IMR-90 (cell line): ENCODE measurements around the gene TBC1D22A. TPM values are rescaled to one million over a fixed set of nuclear protein-coding genes. Genes with fewer than 3 reads are reported as not detected.

Source experiments
- ATAC-seq: fragments of 200-7000 bp; cut with Tn5 transposase; 2 replicates; pipeline ENCODE4 v1.9.1; 2020; ENCODE audit warnings: low read depth, mild to moderate bottlenecking, moderate library complexity
- BruUV-seq: library from RNA; stranded (reverse); fragments of 400-500 nt; replicated peaks from 2 replicates; lab custom pipeline; 2021; lab: Mats Ljungman, UMichigan
- CTCF ChIA-PET: fragments of 300-600 bp; formaldehyde crosslinking; extraction: SDS; loops from one replicate; lab custom pipeline; 2021; ENCODE audit warnings: antibody characterized with exemption; lab: Yijun Ruan, JAX
- POLR2A ChIA-PET: fragments of 300-600 bp; sonication (Branson Sonifier 250); formaldehyde crosslinking; loops from one replicate; lab custom pipeline; 2022; ENCODE audit warnings: antibody characterized with exemption; ENCODE audit not compliant: unreplicated experiment; lab: Charles Lee
- DNase-seq: peaks from one replicate; pipeline ENCODE4 v3.0.0; 2013
- H2AFZ ChIP-seq: replicated peaks from 2 replicates; pipeline ENCODE3; 2013; ENCODE audit warnings: low read length, mild to moderate bottlenecking; ENCODE audit not compliant: poor library complexity
- H2AK5ac ChIP-seq: 2 replicates; pipeline ENCODE4 v1.6.1; 2013; ENCODE audit warnings: low read depth, low read length, inconsistent platforms
- H2AK9ac ChIP-seq: replicated peaks from 2 replicates; pipeline ENCODE3; 2013; ENCODE audit warnings: mild to moderate bottlenecking, low read depth, low read length, moderate library complexity; ENCODE audit not compliant: poor library complexity
- H2BK120ac ChIP-seq: 2 replicates; pipeline ENCODE4 v1.6.1; 2013; ENCODE audit warnings: low read depth, low read length, inconsistent platforms
- H2BK15ac ChIP-seq: 3 replicates; pipeline ENCODE4 v1.6.1; 2013; ENCODE audit warnings: low read depth, low read length, inconsistent platforms
- H2BK20ac ChIP-seq: 2 replicates; pipeline ENCODE4 v1.6.1; 2013; ENCODE audit warnings: low read depth, mild to moderate bottlenecking, inconsistent platforms, low read length, moderate library complexity
- H2BK5ac ChIP-seq: 2 replicates; pipeline ENCODE4 v1.6.1; 2013; ENCODE audit warnings: mild to moderate bottlenecking, low read depth, low read length, inconsistent platforms; ENCODE audit not compliant: poor library complexity, severe bottlenecking
- H3K14ac ChIP-seq: replicated peaks from 2 replicates; pipeline ENCODE4 v1.6.1; 2013; ENCODE audit warnings: low read depth, low read length, inconsistent platforms
- H3K18ac ChIP-seq: 2 replicates; pipeline ENCODE4 v1.6.1; 2013; ENCODE audit warnings: low read depth, low read length, control low read depth
- H3K23ac ChIP-seq: 2 replicates; pipeline ENCODE4 v1.6.1; 2013; ENCODE audit warnings: low read depth, low read length, inconsistent platforms
- H3K27ac ChIP-seq: 2 replicates; pipeline ENCODE4 v1.5.1; 2013; ENCODE audit warnings: mild to moderate bottlenecking, control low read depth, low read length; ENCODE audit not compliant: insufficient read depth
- H3K27me3 ChIP-seq: 2 replicates; pipeline ENCODE4 v1.6.1; 2013; ENCODE audit warnings: low read length; ENCODE audit not compliant: control insufficient read depth, insufficient read depth
- H3K36me3 ChIP-seq: 2 replicates; pipeline ENCODE4 v1.6.1; 2013; ENCODE audit warnings: low read length, mixed read lengths; ENCODE audit not compliant: control insufficient read depth, insufficient read depth
- H3K4ac ChIP-seq: 2 replicates; pipeline ENCODE4 v1.6.1; 2013; ENCODE audit warnings: low read depth, low read length, inconsistent platforms
- H3K4me1 ChIP-seq: 2 replicates; pipeline ENCODE4 v1.6.1; 2013; ENCODE audit warnings: low read length, mixed read lengths; ENCODE audit not compliant: control insufficient read depth, insufficient read depth
- H3K4me2 ChIP-seq: 2 replicates; pipeline ENCODE4 v1.6.1; 2013; ENCODE audit warnings: low read depth, mild to moderate bottlenecking, control low read depth, low read length, moderate library complexity
- H3K4me3 ChIP-seq: 2 replicates; pipeline ENCODE4 v1.5.1; 2013; ENCODE audit warnings: low read depth, mild to moderate bottlenecking, control low read depth, low read length, moderate library complexity; ENCODE audit not compliant: insufficient read depth
- H3K56ac ChIP-seq: 2 replicates; pipeline ENCODE4 v1.6.1; 2013; ENCODE audit warnings: low read length, inconsistent platforms; ENCODE audit not compliant: insufficient read depth; ENCODE audit errors: extremely low read depth
- H3K79me1 ChIP-seq, 2 experiments: 2 replicates each; pipeline ENCODE4 v1.6.1; 2013; ENCODE audit warnings: low read length in 2 of 2, inconsistent platforms in 1 of 2, low read depth in 1 of 2
- H3K9ac ChIP-seq: 2 replicates; pipeline ENCODE4 v1.6.1; 2013; ENCODE audit warnings: low read depth, low read length, control low read depth
- H3K9me1 ChIP-seq: 2 replicates; pipeline ENCODE4 v1.6.1; 2013; ENCODE audit warnings: low read length, inconsistent platforms; ENCODE audit not compliant: insufficient read depth
- H3K9me3 ChIP-seq: 2 replicates; pipeline ENCODE4 v1.6.1; 2013; ENCODE audit warnings: low read length; ENCODE audit not compliant: control insufficient read depth, insufficient read depth
- H4K20me1 ChIP-seq: 2 replicates; pipeline ENCODE4 v1.6.1; 2013; ENCODE audit warnings: low read length, inconsistent platforms; ENCODE audit not compliant: insufficient read depth
- H4K5ac ChIP-seq: 2 replicates; pipeline ENCODE4 v1.6.1; 2013; ENCODE audit warnings: mild to moderate bottlenecking, low read depth, low read length, control low read depth
- H4K8ac ChIP-seq, 2 experiments: 2 replicates each; pipeline ENCODE4 v1.6.1; 2013; ENCODE audit warnings: low read depth in 2 of 2, low read length in 2 of 2, control low read depth in 1 of 2, inconsistent platforms in 1 of 2
- H4K91ac ChIP-seq: 2 replicates; pipeline ENCODE4 v1.6.1; 2013; ENCODE audit warnings: low read depth, low read length, inconsistent platforms; ENCODE audit not compliant: insufficient read depth
- BHLHE40 ChIP-seq: fragments of 150-350 bp; IDR thresholded peaks from 2 replicates; pipeline ENCODE4 v1.6.1; 2016; ENCODE audit warnings: mild to moderate bottlenecking, low read depth, low read length
- CEBPB ChIP-seq: IDR thresholded peaks from 2 replicates; pipeline ENCODE4 v1.6.1; 2012; ENCODE audit warnings: low read depth, low read length, improper control_type of control experiment
- CHD1 ChIP-seq: IDR thresholded peaks from 2 replicates; pipeline ENCODE4 v1.6.1; 2012; ENCODE audit warnings: low read depth, low read length, improper control_type of control experiment
- CTCF ChIP-seq: conservative IDR thresholded peaks from 2 replicates; pipeline ENCODE4 v1.5.1; 2012; ENCODE audit warnings: mild to moderate bottlenecking, low read depth, low read length, improper control_type of control experiment
- FOS ChIP-seq: fragments of 150-350 bp; IDR thresholded peaks from 2 replicates; pipeline ENCODE4 v1.6.1; 2016; ENCODE audit warnings: low read depth, low read length
- MAFK ChIP-seq: IDR thresholded peaks from 2 replicates; pipeline ENCODE4 v1.6.1; 2012; ENCODE audit warnings: low read depth, low read length, improper control_type of control experiment
- MAZ ChIP-seq: IDR thresholded peaks from 2 replicates; pipeline ENCODE4 v1.6.1; 2012; ENCODE audit warnings: low read depth, mild to moderate bottlenecking, low read length, improper control_type of control experiment, moderate library complexity, borderline replicate concordance
- MXI1 ChIP-seq: IDR thresholded peaks from 2 replicates; pipeline ENCODE4 v1.6.1; 2012; ENCODE audit warnings: low read depth, mild to moderate bottlenecking, low read length, moderate library complexity, borderline replicate concordance
- NFE2L2 ChIP-seq: fragments of 150-350 bp; IDR thresholded peaks from 2 replicates; pipeline ENCODE4 v1.6.1; 2016; ENCODE audit warnings: low read depth, mild to moderate bottlenecking, low read length
- POLR2A ChIP-seq: IDR thresholded peaks from 2 replicates; pipeline ENCODE4 v1.6.1; 2012; ENCODE audit warnings: mild to moderate bottlenecking, low read depth, low read length
- RAD21 ChIP-seq: IDR thresholded peaks from 2 replicates; pipeline ENCODE4 v1.6.1; 2012; ENCODE audit warnings: low read length, improper control_type of control experiment
- RCOR1 ChIP-seq: IDR thresholded peaks from 2 replicates; pipeline ENCODE4 v1.6.1; 2012; ENCODE audit warnings: mild to moderate bottlenecking, low read length, improper control_type of control experiment; ENCODE audit not compliant: insufficient replicate concordance
- SMC3 ChIP-seq: fragments of 150-350 bp; IDR thresholded peaks from 2 replicates; pipeline ENCODE4 v1.6.1; 2016; ENCODE audit warnings: low read depth, mild to moderate bottlenecking, antibody characterized with exemption, low read length, moderate library complexity
- WGBS, 2 experiments: methylation state at CpG; one replicate each; pipeline versions ENCODE4 v1.1.5 to v1.1.7; 2013; ENCODE audit warnings: missing lambda C conversion rate in 2 of 2; ENCODE audit not compliant: insufficient read length in 1 of 2; ENCODE audit errors: extremely low coverage in 2 of 2; 5-methylcytosine and 5-hydroxymethylcytosine counted together
- dilution Hi-C: fragments of 300-500 bp; cut with HindIII; formaldehyde crosslinking; loops from one replicate; pipeline ENCODE4 v1.14.3; 2018; ENCODE audit warnings: low sequenced_read_pairs; ENCODE audit not compliant: unreplicated experiment
- in situ Hi-C: fragments of 300-500 bp; cut with MboI; formaldehyde crosslinking; loops from 3 replicates; pipeline ENCODE4 v1.14.3; 2019; ENCODE audit warnings: low sequenced_read_pairs, inconsistent platforms, mixed read lengths
- intact Hi-C: fragments of 100-400 bp; cut with micrococcal nuclease; formaldehyde crosslinking; loops from 2 replicates; pipeline ENCODE4 v1.10.0; 2022
- polyA plus RNA-seq, 3 experiments: library from polyadenylated mRNA; depleted of rRNA; stranded (reverse); fragments of >200 nt; gene quantifications; 2 replicates each; pipeline ENCODE4 v1.2.3, GENCODE V29; 2012; ENCODE audit warnings: low replicate concordance in 1 of 3
- total RNA-seq: library from RNA; depleted of rRNA; stranded (reverse); fragments of >200 nt; gene quantifications from 2 replicates; pipeline ENCODE4 v1.2.3, GENCODE V29; 2012
- TF ChIP-seq, protein P1 (sequence below): fragments of 150-350 bp; IDR thresholded peaks from 2 replicates; pipeline ENCODE4 v1.6.1; 2016; ENCODE audit warnings: low read depth, mild to moderate bottlenecking, low read length, moderate library complexity, borderline replicate concordance
- TF ChIP-seq, protein P2 (sequence below): fragments of 150-350 bp; IDR thresholded peaks from 2 replicates; pipeline ENCODE4 v1.6.1; 2017; ENCODE audit warnings: mild to moderate bottlenecking, antibody characterized with exemption, low read length, low read depth

TBC1D22A gene
- total and polyA plus RNA-seq, 2 of the 4 experiments (the other 2 are of a cell fraction): 9.0 to 16.7 TPM

DNA sequence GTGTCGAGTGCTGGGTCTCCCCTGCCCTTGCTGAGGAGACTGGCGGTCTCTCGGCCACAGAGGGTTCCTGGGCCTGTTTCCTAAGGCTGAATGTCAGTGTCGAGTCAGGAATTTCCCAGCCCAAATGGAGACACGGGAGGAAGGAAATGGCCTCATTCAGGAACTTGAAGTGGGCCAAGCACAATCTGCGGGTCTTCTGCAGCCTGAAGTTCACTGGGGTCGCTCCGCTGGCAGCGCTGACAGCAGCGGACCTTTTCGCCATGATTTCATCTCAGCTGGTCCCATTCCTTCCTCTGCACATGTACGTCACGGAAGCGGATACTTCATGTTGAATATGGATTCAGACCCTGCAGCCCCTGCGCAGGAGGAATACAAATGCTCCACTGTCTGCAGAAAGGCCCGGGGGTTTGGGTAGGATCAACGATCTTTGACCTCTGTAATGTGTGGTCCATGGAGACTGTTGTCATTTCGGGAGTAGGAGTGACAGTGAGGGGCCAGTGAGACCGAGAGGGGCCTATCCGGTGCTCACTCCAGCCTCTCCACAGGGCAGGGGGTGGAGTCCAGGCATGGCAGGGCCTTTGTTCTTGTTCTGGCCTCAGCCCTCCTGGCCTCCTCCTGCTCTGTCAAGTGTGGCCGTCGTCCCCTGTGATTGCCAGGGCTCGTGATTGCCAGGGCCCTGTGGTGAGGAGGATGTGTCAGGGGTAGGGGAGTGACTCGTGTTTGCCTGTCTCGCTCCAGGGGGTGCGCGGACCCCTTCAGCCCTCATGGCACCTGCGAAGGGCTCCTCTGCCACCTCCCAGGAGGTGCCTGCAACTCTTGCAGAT is 402.3 kb downstream of the TBC1D22A start:
- intact Hi-C loops (no loop called here), in situ Hi-C loops (no loop called here), dilution Hi-C loops (no loop called here)
- Histone ChIP-seq H3K36me3 (peaks cover 1% of the 10 kb centered on the region; the same call in 1 of the 2 replicates), H2BK120ac (no peak overlapping the region), H4K8ac (no peak overlapping the region), H3K27me3 (no peaks in the 10 kb centered on the region), H3K4me1 (peaks cover 2% of the 10 kb centered on the region; the same call in 1 of the 2 replicates), H3K4me3 (no peak overlapping the region), H3K56ac (no peak overlapping the region), H3K18ac (no peak overlapping the region), H4K20me1 (no peaks in the 10 kb centered on the region; the same call in none of the 2 replicates), H3K9me3 (no peaks in the 10 kb centered on the region), H2BK20ac (no peak overlapping the region), H4K5ac (no peak overlapping the region), H4K91ac (no peak overlapping the region), H2AFZ (peak overlapping the region; percentile 45), H3K9ac (no peak overlapping the region), H2BK5ac (no peak overlapping the region), H3K79me1 (no peaks in the 10 kb centered on the region; a peak in 1 of 4 replicates), H3K27ac (no peak overlapping the region), H2AK5ac (no peak overlapping the region), H3K14ac (no peak overlapping the region), H3K9me1 (peaks cover 2% of the 10 kb centered on the region), H3K4me2 (no peak overlapping the region), H2AK9ac (no peak overlapping the region), H2BK15ac (no peak overlapping the region), H3K4ac (no peak overlapping the region), H3K23ac (no peak overlapping the region)
- no peak for DNase-seq
- no TSS peak for BruUV-seq
- ATAC-seq: no peak
- POLR2A ChIA-PET: no interaction called here
- 74% methylated on average over 4 of the region's 28 CpGs; no CpG with 5 or more reads in 1 of the 2 experiments for WGBS, 2 experiments
- CTCF ChIA-PET: no interaction called here
- TF ChIP-seq, protein P1, sequence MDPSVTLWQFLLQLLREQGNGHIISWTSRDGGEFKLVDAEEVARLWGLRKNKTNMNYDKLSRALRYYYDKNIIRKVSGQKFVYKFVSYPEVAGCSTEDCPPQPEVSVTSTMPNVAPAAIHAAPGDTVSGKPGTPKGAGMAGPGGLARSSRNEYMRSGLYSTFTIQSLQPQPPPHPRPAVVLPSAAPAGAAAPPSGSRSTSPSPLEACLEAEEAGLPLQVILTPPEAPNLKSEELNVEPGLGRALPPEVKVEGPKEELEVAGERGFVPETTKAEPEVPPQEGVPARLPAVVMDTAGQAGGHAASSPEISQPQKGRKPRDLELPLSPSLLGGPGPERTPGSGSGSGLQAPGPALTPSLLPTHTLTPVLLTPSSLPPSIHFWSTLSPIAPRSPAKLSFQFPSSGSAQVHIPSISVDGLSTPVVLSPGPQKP: no peak
- TF ChIP-seq BHLHE40 (no peak), RAD21 (no peak), MAZ (no peak), MXI1 (no peak), POLR2A (no peak), CHD1 (no peak), CTCF (no peak), SMC3 (no peak), RCOR1 (no peak), CEBPB (no peak), NFE2L2 (no peak), MAFK (no peak), FOS (no peak)
- TF ChIP-seq, protein P2, sequence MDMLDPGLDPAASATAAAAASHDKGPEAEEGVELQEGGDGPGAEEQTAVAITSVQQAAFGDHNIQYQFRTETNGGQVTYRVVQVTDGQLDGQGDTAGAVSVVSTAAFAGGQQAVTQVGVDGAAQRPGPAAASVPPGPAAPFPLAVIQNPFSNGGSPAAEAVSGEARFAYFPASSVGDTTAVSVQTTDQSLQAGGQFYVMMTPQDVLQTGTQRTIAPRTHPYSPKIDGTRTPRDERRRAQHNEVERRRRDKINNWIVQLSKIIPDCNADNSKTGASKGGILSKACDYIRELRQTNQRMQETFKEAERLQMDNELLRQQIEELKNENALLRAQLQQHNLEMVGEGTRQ: no peak
